ENCODE results near the gene LIME1.

Gene LIME1

GRCh38 chr20:63734111-63734945 lies 2.1 kb upstream of the LIME1 start:
- H3K9ac ChIP-seq = no peak overlapping the region
- H3K27me3 ChIP-seq (ENCODE audit: control insufficient read depth, insufficient read depth, low read length) = no peaks in the 10 kb centered on the region
- H3K4me3 ChIP-seq (ENCODE audit: low read depth, low read length) = no peak overlapping the region
- H2AFZ ChIP-seq = no peak overlapping the region
- H3K36me3 ChIP-seq (ENCODE audit: control insufficient read depth, insufficient read depth, low read length) = no peaks in the 10 kb centered on the region
- peaks cover 7% of the 10 kb centered on the region for H3K4me1 ChIP-seq
- H3K9me3 ChIP-seq (ENCODE audit: control insufficient read depth, low read length) = no peaks in the 10 kb centered on the region
- TF ChIP-seq, protein P1, sequence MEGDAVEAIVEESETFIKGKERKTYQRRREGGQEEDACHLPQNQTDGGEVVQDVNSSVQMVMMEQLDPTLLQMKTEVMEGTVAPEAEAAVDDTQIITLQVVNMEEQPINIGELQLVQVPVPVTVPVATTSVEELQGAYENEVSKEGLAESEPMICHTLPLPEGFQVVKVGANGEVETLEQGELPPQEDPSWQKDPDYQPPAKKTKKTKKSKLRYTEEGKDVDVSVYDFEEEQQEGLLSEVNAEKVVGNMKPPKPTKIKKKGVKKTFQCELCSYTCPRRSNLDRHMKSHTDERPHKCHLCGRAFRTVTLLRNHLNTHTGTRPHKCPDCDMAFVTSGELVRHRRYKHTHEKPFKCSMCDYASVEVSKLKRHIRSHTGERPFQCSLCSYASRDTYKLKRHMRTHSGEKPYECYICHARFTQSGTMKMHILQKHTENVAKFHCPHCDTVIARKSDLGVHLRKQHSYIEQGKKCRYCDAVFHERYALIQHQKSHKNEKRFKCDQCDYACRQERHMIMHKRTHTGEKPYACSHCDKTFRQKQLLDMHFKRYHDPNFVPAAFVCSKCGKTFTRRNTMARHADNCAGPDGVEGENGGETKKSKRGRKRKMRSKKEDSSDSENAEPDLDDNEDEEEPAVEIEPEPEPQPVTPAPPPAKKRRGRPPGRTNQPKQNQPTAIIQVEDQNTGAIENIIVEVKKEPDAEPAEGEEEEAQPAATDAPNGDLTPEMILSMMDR (IDR thresholded peaks at IDR 0.05) = no peak
- H3K79me2 ChIP-seq = peaks cover 38% of the 10 kb centered on the region
- no peak overlapping the region for H3K4me2 ChIP-seq (ENCODE audit: low read length)
- no peak overlapping the region for H3K27ac ChIP-seq

GRCh38 chr20:63734946-63735858 lies 1.3 kb upstream of the LIME1 start:
- Histone ChIP-seq H3K4me2 (ENCODE audit: low read length) (no peak overlapping the region), H3K4me3 (ENCODE audit: low read depth, low read length) (no peak overlapping the region), H2AFZ (no peak overlapping the region), H3K27ac (no peak overlapping the region), H3K36me3 (ENCODE audit: control insufficient read depth, insufficient read depth, low read length) (no peaks in the 10 kb centered on the region), H3K27me3 (ENCODE audit: control insufficient read depth, insufficient read depth, low read length) (no peaks in the 10 kb centered on the region), H3K9me3 (ENCODE audit: control insufficient read depth, low read length) (no peaks in the 10 kb centered on the region), H3K9ac (no peak overlapping the region), H3K4me1 (peaks cover 7% of the 10 kb centered on the region), H3K79me2 (peaks cover 34% of the 10 kb centered on the region)
- TF ChIP-seq, protein P1 (IDR thresholded peaks at IDR 0.05) = no peak

DNA sequence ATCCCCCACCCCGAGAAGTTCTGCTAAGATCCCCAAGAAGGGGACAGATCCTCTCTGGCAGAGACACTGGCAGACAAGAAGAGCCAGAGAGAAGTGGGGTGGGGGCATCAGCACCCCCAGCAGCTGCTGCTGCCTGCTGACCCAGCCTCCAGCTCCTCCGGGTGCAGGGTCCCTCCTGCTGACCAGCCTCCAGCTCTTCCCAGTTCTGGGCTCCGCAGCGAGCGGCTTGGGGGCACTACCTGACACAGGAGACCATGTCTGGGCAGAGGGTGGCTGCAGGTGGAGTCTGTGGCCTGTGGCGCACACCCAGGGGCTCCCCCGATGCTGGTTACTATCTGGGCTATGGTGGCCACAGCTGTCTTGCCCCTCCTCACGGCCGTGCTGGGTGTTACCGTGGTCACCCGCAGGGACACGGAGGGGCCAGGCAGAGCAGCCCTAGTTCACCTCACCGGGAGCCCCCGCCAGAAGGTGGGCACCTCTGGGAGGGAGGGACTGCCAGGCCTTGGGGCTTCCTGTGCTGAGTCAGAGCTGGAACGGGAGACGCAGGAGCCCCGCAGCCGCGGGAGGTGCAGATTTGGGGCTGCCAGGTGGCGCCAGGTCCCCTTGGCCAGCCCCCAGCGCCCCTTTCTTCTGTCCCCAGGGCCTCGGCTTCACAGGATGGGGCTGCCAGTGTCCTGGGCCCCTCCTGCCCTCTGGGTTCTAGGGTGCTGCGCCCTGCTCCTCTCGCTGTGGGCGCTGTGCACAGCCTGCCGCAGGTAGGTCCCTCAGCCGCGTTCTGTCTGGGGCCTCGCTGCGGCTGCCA lies 630 bp downstream of the LIME1 start:
- H3K4me1 ChIP-seq = peaks cover 10% of the 10 kb centered on the region
- no peaks in the 10 kb centered on the region for H3K36me3 ChIP-seq (ENCODE audit: control insufficient read depth, insufficient read depth, low read length)
- TF ChIP-seq, protein P1 (IDR thresholded peaks at IDR 0.05) = no peak
- no peak overlapping the region for H3K4me3 ChIP-seq (ENCODE audit: low read depth, low read length)
- no peaks in the 10 kb centered on the region for H3K9me3 ChIP-seq (ENCODE audit: control insufficient read depth, low read length)
- H3K4me2 ChIP-seq (ENCODE audit: low read length) = no peak overlapping the region
- H2AFZ ChIP-seq = no peak overlapping the region
- H3K79me2 ChIP-seq = peaks cover 17% of the 10 kb centered on the region
- no peak overlapping the region for H3K27ac ChIP-seq
- H3K27me3 ChIP-seq (ENCODE audit: control insufficient read depth, insufficient read depth, low read length) = no peaks in the 10 kb centered on the region
- H3K9ac ChIP-seq = no peak overlapping the region

GRCh38 chr20:63737695-63737944 lies 1.2 kb downstream of the LIME1 start:
- Histone ChIP-seq H3K9ac (no peak overlapping the region), H3K4me3 (ENCODE audit: low read depth, low read length) (no peak overlapping the region), H3K36me3 (ENCODE audit: control insufficient read depth, insufficient read depth, low read length) (no peaks in the 10 kb centered on the region), H3K9me3 (ENCODE audit: control insufficient read depth, low read length) (no peaks in the 10 kb centered on the region), H3K27ac (no peak overlapping the region), H3K79me2 (peaks cover 12% of the 10 kb centered on the region), H3K4me1 (peaks cover 10% of the 10 kb centered on the region), H2AFZ (no peak overlapping the region), H3K27me3 (ENCODE audit: control insufficient read depth, insufficient read depth, low read length) (no peaks in the 10 kb centered on the region), H3K4me2 (ENCODE audit: low read length) (no peak overlapping the region)
- TF ChIP-seq, protein P1 (IDR thresholded peaks at IDR 0.05) = no peak

Data from parathyroid adenoma (tissue), 2 donors.